Fibroblast of skin of right quadriceps (primary cell): Measurements from ENCODE around the gene TDRD9.
"Not testable (repeated sequence)": the region's sequence is repeated elsewhere in the genome, so short reads cannot be mapped to it uniquely, and the experiment has no call there.

Source experiments
- DNase-seq: peaks from one replicate; pipeline ENCODE4 v3.0.0-alpha.2; 2013

TDRD9 gene

GRCh38 chr14:103891667-103892215 is 36.5 kb upstream of the TDRD9 start:
- no peak for DNase-seq

- no peak for DNase-seq
These were observed 36.0 kb upstream of the TDRD9 start for GRCh38 chr14:103892247-103892646.

GRCh38 chr14:103894034-103894722 is 34.1 kb upstream of the TDRD9 start:
- DNase-seq = no peak

GRCh38 chr14:103894723-103895059 is 33.6 kb upstream of the TDRD9 start:
- DNase-seq = no peak

DNA sequence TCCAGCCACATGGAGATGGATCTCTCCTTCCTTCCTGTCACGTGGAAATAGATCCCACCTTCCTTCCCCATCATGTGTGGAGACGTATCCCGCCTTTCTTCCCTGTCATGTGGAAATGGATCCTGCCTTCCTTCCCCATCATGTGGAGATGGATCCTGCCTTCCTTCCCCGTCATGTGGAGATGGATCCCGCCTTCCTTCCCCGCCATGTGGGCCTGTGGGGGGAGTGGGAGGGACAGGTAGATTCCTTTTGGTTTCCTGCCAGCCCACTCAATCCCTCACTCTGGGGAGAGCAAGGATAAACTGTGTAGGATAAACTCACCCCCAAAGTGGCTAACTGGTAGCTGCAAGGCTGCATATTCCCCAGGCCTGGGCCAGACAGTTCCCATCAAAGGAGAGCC is 31.7 kb upstream of the TDRD9 start:
- DNase-seq = no peak

GRCh38 chr14:103897075-103897947 is 30.9 kb upstream of the TDRD9 start:
- no peak for DNase-seq

DNA sequence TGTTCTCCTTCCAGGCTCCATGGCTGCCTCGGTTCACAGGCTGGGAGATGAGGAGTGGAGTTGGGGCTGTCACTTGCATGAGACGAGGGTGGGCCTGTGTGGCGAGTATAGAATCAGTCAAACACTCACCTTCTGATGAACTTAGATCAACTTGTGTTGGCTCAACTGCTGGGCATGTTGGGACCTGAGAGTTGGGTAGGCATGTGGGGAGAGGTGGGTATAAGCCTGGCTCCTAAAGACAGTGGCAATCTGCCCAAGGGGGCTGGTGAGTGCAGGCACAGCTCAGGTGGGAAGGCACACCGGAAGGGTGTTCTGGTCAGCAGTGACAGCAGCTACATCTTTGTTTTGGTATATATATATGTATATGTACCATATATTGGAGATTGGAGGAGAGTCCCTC is 30.1 kb upstream of the TDRD9 start:
- DNase-seq = no peak

GRCh38 chr14:103898711-103899110 is 29.5 kb upstream of the TDRD9 start:
- no peak for DNase-seq

- DNase-seq = no peak
These were observed 28.9 kb upstream of the TDRD9 start for GRCh38 chr14:103899316-103899715.

DNA sequence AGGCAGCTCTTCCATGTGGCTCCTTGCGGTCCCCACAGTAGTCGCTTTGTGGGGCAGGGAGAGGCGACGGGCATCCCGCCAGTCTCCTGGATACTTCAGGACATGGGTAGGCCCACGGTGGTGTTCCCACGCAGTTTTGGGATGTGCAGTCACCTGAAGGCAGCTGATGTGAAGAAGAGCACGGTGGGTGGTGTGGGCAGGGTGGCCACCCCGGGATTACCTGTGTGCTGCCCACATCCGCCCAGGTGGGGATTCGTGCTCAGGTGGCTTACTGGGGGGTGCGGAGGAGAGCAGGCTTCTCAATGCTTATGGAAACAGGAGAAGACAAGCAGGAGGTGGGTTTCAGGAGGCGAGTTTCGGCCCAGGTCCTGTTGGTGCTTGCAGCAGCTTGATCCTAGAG is 28.4 kb upstream of the TDRD9 start:
- no peak for DNase-seq

DNA sequence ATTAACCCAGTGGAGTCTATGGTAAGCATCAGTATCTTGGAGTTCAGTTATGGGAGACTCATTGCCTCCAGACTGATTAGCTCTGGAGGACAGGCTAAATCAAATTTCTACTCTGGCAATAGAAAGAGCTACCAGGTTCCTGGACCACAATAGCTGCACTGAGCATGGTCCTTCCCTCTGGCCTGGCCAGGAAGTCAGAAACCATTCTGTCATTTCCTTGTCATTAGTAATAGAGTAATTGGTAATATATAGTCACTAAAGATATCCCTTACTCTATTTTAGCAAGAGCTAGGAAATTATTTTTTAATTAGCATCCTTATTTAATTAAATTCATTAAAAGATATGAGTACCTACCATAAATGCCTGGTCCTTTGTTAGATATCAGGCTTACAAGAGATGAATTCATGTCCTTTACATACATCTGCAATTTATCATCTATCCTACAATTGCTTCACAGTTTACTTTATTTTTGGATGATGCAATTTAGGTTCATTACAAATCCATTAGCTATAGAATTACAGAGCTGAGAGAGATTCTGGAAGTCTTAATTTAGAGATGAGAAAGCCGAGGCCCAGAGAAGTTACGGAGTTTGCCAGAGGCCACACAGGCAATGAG is 23.7 kb upstream of the TDRD9 start:
- peak; percentile 33 for DNase-seq

DNA sequence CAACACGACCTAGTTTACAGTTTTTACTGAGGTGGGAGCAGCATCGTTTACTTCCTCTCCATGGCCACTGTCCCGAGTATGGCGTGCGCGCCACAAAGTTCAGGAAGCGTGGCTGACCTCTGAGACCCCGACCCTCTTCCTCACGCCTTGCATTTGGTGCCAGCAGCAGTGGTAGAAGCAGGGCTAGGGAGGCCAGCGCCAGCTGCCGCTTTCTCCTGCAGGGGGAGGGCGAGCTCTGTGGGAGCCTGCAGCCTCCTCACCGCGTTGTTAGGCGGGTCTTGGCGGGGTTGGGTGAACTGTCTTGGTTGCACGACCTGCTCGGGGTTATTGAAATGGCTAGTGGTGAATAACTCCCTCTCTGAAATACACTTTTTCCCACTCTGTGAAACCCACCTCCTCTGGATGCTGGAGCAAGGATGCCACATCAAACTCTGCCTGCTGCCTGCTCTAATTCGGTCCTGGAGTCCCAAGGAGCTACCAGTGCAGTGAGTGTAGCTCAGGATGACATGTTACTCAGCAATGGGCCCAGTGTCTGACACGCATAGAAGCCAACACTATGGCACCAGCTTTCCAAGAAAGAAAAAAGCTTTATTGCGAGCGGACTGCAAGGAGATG is 22.3 kb upstream of the TDRD9 start:
- no peak for DNase-seq

DNA sequence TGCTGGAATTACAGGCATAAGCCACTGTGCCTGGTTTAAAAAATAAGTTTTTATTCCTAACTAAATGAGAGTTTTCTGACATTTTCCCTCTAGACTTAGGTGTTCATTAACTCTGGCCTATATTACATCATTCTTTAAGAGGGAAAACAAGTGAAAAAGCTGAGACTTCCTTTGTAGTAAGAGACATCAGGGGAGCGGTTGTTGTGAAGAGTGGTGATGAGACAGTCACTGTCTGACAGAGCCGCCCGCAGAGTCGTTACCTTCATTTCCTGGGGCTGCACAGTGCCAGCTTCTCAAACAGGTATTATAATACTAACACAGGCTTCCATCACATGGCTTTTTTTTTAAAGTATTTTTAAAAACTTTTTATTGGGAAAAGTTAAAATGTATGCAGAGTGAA is 19.7 kb upstream of the TDRD9 start:
- DNase-seq = no peak

GRCh38 chr14:103909531-103910261 is 18.6 kb upstream of the TDRD9 start:
- no peak for DNase-seq

- peak; percentile 67 for DNase-seq
These were observed 17.9 kb upstream of the TDRD9 start for GRCh38 chr14:103910262-103910935.

DNA sequence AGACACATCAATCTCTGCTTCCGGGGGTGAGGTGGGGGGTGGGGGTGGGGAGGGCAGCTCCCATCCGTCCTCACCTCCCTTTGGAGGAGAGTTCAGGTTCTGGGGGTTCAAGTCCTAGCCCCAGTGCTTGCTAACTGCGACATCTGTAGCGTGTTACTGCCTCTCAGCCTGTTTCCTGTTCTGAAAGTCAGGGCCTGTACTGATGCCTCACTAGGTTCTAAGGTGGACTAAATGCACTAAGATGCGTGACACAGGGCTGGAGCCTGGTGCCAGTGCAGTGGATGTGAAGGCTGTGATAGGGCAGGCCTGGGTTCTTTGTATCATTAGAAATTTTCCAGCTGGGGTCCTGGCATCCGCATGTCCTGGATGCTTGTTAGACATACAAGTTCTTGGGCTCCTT is 17.3 kb upstream of the TDRD9 start:
- no peak for DNase-seq

- DNase-seq = no peak
These were observed 12.6 kb upstream of the TDRD9 start for GRCh38 chr14:103915616-103916015.

DNA sequence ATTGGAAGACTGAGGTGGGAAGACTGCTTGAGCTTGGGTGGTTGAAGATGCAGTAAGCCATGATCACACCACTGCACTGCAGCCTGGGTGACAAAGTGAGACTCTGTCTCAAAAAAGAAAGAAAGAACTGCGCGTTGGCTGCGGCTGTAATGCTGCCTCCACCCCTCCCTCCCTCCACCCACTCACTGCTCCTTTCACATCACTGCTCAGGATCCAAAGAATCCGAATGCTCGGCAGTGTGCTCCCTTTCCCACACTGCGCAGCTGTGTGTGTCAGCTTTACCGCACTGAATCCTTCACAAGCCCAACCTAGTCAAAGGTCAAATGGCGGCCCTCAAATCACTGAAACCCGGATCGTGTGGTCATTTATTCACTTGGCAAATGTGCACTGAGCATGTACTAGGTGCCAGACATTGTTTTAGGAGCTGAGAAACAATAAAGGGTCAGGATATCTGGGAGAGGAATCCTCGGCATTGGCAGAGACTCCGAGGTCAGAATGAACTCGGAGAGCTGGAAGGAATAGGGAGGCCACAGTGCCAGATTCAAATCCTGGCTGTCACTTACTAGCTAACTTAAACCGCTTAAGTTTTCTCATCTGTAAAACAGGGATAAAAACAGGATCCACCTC is 11.5 kb upstream of the TDRD9 start:
- no peak for DNase-seq

DNA sequence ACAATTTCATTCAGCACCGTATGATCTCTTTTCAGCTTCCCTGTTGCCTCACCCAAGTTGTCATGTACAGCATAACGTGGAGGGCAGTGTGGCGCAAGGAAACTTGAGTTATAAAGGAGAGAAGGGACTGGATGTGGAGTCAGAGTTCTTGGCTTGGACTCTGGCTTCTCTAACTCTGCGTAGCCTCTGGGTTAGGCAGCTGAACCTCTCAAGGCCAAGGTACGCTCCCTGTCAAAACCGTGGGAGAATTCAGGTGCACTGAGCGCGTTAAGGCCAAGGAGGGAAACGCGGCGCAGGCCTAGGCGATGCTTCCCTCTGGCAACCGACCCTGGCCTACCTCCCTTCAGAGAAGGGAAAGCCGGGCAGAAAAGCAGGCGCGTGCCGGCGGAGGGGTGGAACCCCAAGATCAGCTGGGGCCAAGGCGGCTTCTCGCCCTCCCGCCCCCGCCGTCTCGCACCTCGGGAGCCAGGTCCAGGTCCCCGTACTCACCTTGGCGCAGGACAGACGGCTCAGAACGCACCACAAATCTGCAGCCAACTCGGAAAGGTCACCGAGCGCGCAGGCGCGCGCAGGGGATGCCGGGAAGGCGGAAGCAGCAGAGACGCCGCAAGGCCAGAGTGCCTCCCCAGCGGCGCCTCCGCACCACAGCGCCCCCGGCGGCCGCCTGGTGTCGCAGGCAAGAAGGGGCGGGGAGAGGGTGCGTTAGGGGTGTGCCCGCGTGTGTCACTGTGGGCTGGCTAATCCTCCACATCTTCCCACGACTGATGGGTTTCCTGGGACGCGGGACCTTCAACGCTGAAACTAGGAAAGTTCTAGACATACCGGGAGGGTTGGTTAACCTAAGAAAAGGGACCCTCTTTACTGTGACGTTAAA is 7.0 kb upstream of the TDRD9 start:
- peak; percentile 88 for DNase-seq

GRCh38 chr14:103921855-103922200 is 6.4 kb upstream of the TDRD9 start:
- DNase-seq = not testable (repeated sequence)

DNA sequence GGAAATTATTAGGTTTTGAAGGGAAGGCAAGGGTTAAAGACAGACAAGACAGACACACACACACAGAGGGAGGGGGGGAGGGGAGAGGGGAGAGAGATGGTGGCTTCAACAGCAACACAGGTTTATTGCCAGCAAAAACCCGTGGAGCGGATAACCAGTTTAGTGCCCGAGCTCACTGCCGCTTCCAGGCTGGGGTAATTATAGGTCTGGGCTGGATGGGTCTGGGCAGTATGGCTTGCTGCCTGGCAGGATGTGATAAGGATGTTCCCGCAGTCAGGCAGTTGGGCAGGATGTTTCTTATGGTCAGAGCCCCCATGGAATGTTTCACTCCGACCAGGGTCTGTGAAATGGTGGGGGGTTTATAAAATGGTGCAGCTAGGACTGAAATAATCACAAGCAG is 4.4 kb upstream of the TDRD9 start:
- DNase-seq = no peak
